ENCODE results near the gene TMPRSS7.

Gene TMPRSS7

DNA sequence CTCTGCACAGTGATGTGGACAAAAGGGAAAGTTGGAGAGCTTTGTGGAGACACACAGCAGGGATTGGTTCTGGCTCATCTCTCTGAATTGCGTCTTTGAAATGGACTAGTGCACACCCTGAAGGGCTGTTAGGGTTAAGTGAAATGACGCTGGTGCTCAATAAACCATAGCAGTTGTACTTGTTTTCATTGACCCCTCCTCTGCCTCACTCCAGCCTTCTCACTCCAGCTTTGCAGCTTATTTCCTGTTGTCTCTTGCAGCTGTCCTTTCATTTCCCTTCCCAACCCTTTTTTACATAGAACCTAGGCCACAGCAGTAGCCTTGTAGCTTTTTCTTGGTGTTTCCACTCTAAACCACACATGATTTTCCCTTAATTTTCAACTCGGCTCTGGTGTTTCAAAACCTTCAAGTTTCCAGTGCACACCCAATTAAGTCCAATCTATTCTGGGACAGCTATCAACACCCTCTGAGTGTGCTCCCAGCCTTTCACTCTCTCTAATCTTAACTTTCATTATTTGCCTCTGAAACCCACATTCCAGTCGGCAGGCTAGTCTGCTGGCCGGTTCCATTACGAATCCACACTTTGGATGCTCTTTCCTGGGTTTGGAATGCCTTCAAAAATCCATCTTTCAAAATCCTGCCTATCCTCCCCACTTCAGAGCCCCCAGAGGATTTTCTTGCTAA is 58.1 kb downstream of the TMPRSS7 start:
- H3K4me1 ChIP-seq (ENCODE audit: control insufficient read depth, insufficient read depth, low read length), result peaks cover 50% of the 10 kb centered on the region
- H3K27me3 ChIP-seq (ENCODE audit: control insufficient read depth, insufficient read depth, low read length), result no peaks in the 10 kb centered on the region
- no peaks in the 10 kb centered on the region for H3K9me3 ChIP-seq (ENCODE audit: control insufficient read depth, low read length)
- H3K9ac ChIP-seq (ENCODE audit: low read length), result peak overlapping the region; percentile 31
- H3K4me3 ChIP-seq (ENCODE audit: low read length), result peak overlapping the region; percentile 2
- H3K36me3 ChIP-seq (ENCODE audit: control insufficient read depth, insufficient read depth, low read length), result no peaks in the 10 kb centered on the region

DNA sequence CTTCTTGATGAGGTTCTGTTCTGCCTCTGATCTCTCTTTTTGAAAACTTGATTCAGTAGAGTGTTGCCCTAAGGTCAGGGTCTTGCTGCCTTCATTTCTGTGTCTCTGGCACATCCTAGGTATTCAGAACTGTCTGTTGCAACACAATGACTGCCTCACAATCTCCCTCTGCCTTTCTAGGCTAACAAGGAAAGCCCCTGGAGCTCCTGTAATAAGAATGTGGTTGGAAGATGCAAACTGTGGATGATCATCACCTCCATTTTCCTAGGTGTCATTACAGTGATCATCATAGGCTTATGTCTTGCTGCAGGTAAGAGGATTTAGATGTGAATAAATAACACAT is 58.6 kb downstream of the TMPRSS7 start:
- Histone ChIP-seq H3K36me3 (ENCODE audit: control insufficient read depth, insufficient read depth, low read length) (no peaks in the 10 kb centered on the region), H3K4me3 (ENCODE audit: low read length) (peak overlapping the region; percentile 2), H3K9me3 (ENCODE audit: control insufficient read depth, low read length) (no peaks in the 10 kb centered on the region), H3K9ac (ENCODE audit: low read length) (peak overlapping the region; percentile 31), H3K27me3 (ENCODE audit: control insufficient read depth, insufficient read depth, low read length) (no peaks in the 10 kb centered on the region), H3K4me1 (ENCODE audit: control insufficient read depth, insufficient read depth, low read length) (peaks cover 53% of the 10 kb centered on the region)

DNA sequence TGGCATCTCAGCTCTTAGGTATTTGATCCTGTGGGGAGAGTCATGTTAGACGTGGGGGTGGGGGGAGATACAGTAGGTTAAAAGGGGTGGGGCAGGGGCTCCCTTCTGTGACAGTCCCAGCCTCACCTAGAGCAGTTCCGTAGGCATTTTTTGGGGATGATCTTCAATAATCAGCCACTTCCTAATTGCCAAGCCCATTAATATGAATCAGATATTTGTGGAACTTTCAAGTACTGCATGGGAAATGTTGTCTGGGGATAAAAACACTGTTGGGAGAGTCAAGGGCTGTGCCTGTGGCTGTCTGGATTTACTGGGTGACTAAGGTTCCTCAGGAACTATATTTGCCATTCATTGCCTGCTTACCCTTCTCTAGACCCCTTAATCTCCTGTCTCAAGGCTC is 61.2 kb downstream of the TMPRSS7 start:
- H3K4me1 ChIP-seq (ENCODE audit: control insufficient read depth, insufficient read depth, low read length), result peaks cover 41% of the 10 kb centered on the region

DNA sequence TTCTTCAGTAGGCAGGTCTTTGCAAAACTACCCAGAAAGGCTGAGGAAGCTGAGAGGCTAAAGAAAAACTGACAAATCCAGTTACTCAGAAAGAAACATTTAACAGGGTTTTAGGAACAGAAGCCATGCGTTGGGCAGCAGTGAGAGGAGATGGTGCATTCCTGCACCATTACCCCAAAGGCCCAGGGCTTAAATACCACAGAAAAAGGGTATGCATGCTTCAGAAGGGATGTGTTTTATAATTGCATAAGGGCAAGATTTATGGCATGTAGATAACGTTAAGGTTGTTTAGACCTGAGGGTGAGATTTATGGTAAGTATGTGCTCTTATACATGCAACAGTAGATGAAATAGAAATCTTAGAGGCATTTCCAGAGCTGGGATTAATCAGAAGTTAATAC is 61.6 kb downstream of the TMPRSS7 start:
- Histone ChIP-seq H3K9ac (ENCODE audit: low read length) (no peak overlapping the region), H3K36me3 (ENCODE audit: control insufficient read depth, insufficient read depth, low read length) (no peaks in the 10 kb centered on the region), H3K9me3 (ENCODE audit: control insufficient read depth, low read length) (no peaks in the 10 kb centered on the region), H3K27me3 (ENCODE audit: control insufficient read depth, insufficient read depth, low read length) (no peaks in the 10 kb centered on the region), H3K4me1 (ENCODE audit: control insufficient read depth, insufficient read depth, low read length) (peaks cover 36% of the 10 kb centered on the region), H3K4me3 (ENCODE audit: low read length) (no peak overlapping the region)

More for the DNA sequence above, 61.2 kb downstream of the TMPRSS7 start:
- Histone ChIP-seq H3K9ac (ENCODE audit: low read length) (no peak overlapping the region), H3K4me3 (ENCODE audit: low read length) (no peak overlapping the region), H3K9me3 (ENCODE audit: control insufficient read depth, low read length) (no peaks in the 10 kb centered on the region), H3K27me3 (ENCODE audit: control insufficient read depth, insufficient read depth, low read length) (no peaks in the 10 kb centered on the region), H3K36me3 (ENCODE audit: control insufficient read depth, insufficient read depth, low read length) (no peaks in the 10 kb centered on the region)

DNA sequence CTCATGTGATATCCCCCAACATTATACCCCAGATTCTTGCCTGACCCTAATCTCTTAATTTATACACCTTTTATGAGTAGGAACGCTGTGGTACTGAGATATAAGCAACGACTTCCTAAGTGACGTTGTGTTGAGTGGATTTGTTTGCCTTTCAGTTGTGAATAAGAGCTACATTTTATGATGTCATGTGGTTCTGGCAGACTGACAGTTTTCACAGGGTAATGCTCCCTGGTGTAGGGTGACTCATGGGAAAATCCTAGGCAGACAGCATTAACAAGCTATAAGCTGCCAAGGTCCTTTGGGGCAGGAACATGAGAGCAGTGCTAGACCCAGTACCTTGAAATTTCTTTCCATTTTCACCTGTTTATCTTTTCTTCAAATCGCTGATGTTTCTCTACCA is 62.8 kb downstream of the TMPRSS7 start:
- no peaks in the 10 kb centered on the region for H3K36me3 ChIP-seq (ENCODE audit: control insufficient read depth, insufficient read depth, low read length)
- no peaks in the 10 kb centered on the region for H3K9me3 ChIP-seq (ENCODE audit: control insufficient read depth, low read length)
- no peak overlapping the region for H3K9ac ChIP-seq (ENCODE audit: low read length)
- H3K4me1 ChIP-seq (ENCODE audit: control insufficient read depth, insufficient read depth, low read length), result peaks cover 26% of the 10 kb centered on the region
- no peak overlapping the region for H3K4me3 ChIP-seq (ENCODE audit: low read length)
- H3K27me3 ChIP-seq (ENCODE audit: control insufficient read depth, insufficient read depth, low read length), result no peaks in the 10 kb centered on the region

DNA sequence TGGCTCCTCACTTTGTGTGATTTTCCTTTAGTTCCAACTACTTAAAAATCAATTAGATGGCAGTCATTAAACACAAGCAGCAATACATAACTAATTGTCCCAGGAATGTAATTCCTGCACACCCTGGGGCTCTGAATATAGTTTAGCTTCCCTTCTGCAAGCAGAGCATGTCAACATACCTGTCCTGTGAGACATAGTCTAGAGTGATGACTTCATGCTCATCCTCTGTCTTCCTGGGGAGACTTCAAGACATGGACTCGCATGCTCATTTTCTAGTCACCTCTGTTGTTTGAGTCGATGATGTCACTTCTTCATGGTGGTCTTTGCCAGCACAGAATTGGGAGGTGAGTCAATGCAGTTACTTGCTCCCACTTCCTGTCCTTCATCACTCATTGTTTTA is 67.4 kb downstream of the TMPRSS7 start:
- Histone ChIP-seq H3K36me3 (ENCODE audit: control insufficient read depth, insufficient read depth, low read length) (peaks cover 5% of the 10 kb centered on the region), H3K9me3 (ENCODE audit: control insufficient read depth, low read length) (no peaks in the 10 kb centered on the region), H3K4me1 (ENCODE audit: control insufficient read depth, insufficient read depth, low read length) (peaks cover 10% of the 10 kb centered on the region), H3K27me3 (ENCODE audit: control insufficient read depth, insufficient read depth, low read length) (no peaks in the 10 kb centered on the region), H3K4me3 (ENCODE audit: low read length) (no peak overlapping the region), H3K9ac (ENCODE audit: low read length) (no peak overlapping the region)

DNA sequence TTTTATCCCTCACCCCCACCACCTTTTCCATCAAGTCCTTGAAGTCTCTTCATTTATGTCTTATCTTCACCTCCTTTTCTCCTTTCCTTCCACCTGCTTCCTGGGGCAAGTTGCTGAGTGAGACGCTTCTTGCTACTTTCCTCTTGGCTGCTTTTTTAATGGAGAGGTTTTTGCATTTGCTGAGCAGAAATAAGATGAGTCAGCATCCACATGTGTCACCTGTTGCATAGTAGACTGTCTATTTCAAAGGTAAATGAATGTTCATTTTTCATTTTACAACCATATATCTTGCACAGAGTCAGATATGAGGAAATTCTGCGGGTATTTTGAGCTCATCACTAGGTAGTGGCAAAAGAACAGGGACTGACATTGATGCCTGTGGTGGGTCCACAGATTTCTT is 70.2 kb downstream of the TMPRSS7 start:
- Histone ChIP-seq H3K9me3 (ENCODE audit: control insufficient read depth, low read length) (no peaks in the 10 kb centered on the region), H3K4me3 (ENCODE audit: low read length) (no peak overlapping the region), H3K4me1 (ENCODE audit: control insufficient read depth, insufficient read depth, low read length) (no peaks in the 10 kb centered on the region), H3K27me3 (ENCODE audit: control insufficient read depth, insufficient read depth, low read length) (no peaks in the 10 kb centered on the region), H3K9ac (ENCODE audit: low read length) (no peak overlapping the region), H3K36me3 (ENCODE audit: control insufficient read depth, insufficient read depth, low read length) (peaks cover 5% of the 10 kb centered on the region)

DNA sequence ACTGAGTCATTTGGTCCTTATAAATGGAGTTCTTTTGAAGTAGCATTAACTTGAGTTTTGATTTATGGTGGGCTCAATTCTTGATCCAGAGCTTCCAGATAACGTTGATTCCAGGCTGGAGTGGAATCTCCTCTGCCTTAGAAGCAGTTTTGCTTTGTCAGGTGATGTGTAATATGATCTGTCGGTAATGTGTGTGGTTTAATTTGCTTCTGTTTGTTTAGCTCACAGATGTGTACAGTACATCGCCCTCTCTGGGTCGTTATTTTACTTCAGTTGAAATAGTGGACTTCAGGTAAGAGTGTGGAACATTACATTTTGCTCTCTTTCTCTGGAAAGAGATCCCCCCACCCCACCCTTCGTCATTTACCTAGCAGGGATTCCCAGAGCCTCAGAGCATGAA is 74.8 kb downstream of the TMPRSS7 start:
- H3K9me3 ChIP-seq (ENCODE audit: control insufficient read depth, low read length), result no peaks in the 10 kb centered on the region
- H3K4me3 ChIP-seq (ENCODE audit: low read length), result no peak overlapping the region
- H3K9ac ChIP-seq (ENCODE audit: low read length), result no peak overlapping the region
- H3K36me3 ChIP-seq (ENCODE audit: control insufficient read depth, insufficient read depth, low read length), result no peaks in the 10 kb centered on the region
- H3K4me1 ChIP-seq (ENCODE audit: control insufficient read depth, insufficient read depth, low read length), result no peaks in the 10 kb centered on the region
- H3K27me3 ChIP-seq (ENCODE audit: control insufficient read depth, insufficient read depth, low read length), result no peaks in the 10 kb centered on the region

DNA sequence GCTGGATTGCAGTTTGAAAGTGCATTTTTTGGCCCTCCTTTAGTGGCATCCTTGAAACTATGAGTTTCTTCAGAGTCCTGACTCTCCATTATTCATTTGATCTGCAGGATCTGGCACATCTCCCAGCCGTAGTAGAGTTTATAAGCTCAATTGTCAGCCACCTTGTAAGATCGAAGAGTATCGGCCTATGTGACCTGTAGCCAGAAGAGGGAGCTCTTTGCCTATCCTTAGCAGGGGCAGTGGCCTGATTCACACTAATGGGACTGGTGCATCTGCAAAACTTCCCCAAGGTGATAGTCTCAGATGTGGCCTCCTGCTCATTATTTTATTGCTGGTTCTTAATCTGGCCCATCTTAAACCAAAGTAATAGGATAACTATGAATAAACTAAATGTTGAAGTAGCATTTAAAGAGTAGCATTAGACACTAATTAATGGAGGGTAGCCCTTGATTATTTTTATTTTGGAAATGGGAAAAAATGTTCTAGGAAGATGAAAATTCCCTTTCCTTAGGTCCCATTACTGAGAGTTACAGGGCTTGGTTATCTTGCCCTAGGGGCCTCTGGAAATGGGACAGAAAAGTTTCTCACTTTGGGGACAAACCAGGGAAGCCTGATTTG is 77.4 kb downstream of the TMPRSS7 start:
- H3K36me3 ChIP-seq (ENCODE audit: control insufficient read depth, insufficient read depth, low read length), result peaks cover 2% of the 10 kb centered on the region
- H3K27me3 ChIP-seq (ENCODE audit: control insufficient read depth, insufficient read depth, low read length), result no peaks in the 10 kb centered on the region
- no peak overlapping the region for H3K4me3 ChIP-seq (ENCODE audit: low read length)
- no peaks in the 10 kb centered on the region for H3K9me3 ChIP-seq (ENCODE audit: control insufficient read depth, low read length)
- no peak overlapping the region for H3K9ac ChIP-seq (ENCODE audit: low read length)
- no peaks in the 10 kb centered on the region for H3K4me1 ChIP-seq (ENCODE audit: control insufficient read depth, insufficient read depth, low read length)

DNA sequence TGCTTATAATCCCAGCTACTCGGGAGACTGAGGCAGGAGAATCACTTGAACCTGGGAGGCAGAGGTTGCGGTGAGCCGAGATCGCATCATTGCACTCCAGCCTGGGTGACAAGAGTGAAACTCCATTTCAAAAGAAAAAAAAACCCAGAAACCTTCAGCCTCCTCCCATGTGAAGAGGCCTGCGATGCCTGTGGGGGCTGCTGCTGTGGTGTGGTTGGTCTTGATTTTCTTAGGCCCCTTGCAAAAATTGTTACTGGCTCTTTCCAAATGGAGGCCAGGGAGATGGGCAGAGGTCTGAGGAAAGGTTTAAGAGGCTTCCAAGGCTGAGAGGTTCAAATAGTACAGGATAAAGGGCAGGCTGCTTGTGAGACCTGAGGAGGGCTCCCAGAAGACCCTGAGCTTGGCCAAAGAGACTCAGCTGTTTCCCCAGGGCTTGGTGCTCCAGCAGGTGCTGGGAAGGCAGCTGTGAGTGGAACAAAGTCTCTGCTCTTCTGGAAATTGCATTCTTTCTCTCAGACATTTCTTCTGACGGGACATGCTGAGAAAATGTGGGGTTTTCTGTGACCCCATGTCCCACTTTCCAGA is 80.1 kb downstream of the TMPRSS7 start:
- peaks cover 4% of the 10 kb centered on the region for H3K36me3 ChIP-seq (ENCODE audit: control insufficient read depth, insufficient read depth, low read length)
- no peak overlapping the region for H3K4me3 ChIP-seq (ENCODE audit: low read length)

DNA sequence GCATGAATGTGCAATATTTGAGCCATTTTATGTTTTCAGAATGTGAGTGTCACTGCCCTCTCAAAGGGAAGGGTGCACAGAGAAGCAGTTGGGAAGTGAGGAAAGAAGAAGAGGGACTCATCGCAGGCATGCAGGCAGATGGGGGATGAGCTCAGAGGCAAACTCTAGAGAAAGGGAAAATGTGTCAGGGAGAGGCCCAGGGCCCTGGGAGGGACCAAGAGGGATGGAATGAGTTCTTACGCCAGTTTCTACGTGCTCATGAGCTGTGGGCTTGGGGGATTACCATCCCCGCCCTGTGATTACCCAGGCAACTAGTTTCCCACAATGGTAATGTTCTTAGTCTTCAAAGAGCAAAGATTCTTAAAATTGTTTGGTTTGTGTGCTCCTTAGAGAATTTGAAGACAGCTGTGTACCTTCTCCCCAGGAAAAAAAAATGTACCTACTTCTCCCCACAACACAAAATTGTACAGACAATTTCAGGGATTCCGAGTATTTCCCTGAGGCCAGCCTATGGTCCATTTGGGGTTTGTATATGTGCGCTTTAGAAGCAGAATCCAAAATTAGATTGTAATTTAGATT is 80.7 kb downstream of the TMPRSS7 start:
- Histone ChIP-seq H3K4me1 (ENCODE audit: control insufficient read depth, insufficient read depth, low read length) (no peaks in the 10 kb centered on the region), H3K27me3 (ENCODE audit: control insufficient read depth, insufficient read depth, low read length) (no peaks in the 10 kb centered on the region), H3K36me3 (ENCODE audit: control insufficient read depth, insufficient read depth, low read length) (peaks cover 4% of the 10 kb centered on the region), H3K9ac (ENCODE audit: low read length) (no peak overlapping the region), H3K9me3 (ENCODE audit: control insufficient read depth, low read length) (no peaks in the 10 kb centered on the region), H3K4me3 (ENCODE audit: low read length) (no peak overlapping the region)

More for the DNA sequence above, 80.1 kb downstream of the TMPRSS7 start:
- Histone ChIP-seq H3K27me3 (ENCODE audit: control insufficient read depth, insufficient read depth, low read length) (no peaks in the 10 kb centered on the region), H3K9ac (ENCODE audit: low read length) (no peak overlapping the region), H3K4me1 (ENCODE audit: control insufficient read depth, insufficient read depth, low read length) (no peaks in the 10 kb centered on the region), H3K9me3 (ENCODE audit: control insufficient read depth, low read length) (no peaks in the 10 kb centered on the region)

DNA sequence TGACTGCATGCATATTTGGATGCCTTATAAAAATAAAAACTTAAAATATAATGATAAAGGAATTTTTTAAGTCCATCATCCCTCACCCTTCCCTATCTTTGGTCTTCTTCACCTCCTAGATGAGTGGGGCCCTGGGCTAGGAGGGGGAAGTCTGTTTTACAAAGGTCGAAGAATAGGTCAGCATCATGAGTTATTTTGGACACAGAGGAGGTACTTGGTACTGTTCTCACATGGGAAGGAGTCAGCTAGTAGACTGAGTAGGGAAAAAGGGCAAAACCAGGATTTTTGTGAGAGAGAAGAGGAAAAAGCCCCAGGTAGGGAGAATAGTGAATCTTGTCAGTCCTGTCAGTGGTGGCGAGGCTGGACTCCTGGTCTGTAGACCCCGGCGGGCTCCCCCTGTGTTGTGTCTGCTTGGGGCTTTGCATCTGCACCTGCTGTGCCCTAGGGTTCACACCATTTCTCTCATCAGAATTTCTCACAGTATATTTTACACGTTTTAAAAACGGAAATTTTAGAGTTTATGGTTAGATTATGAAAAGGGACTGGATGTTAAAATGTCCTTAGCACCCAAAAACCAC is 81.4 kb downstream of the TMPRSS7 start:
- no peak overlapping the region for H3K4me3 ChIP-seq (ENCODE audit: low read length)
- H3K9ac ChIP-seq (ENCODE audit: low read length), result no peak overlapping the region
- no peaks in the 10 kb centered on the region for H3K9me3 ChIP-seq (ENCODE audit: control insufficient read depth, low read length)
- H3K27me3 ChIP-seq (ENCODE audit: control insufficient read depth, insufficient read depth, low read length), result no peaks in the 10 kb centered on the region
- no peaks in the 10 kb centered on the region for H3K4me1 ChIP-seq (ENCODE audit: control insufficient read depth, insufficient read depth, low read length)
- H3K36me3 ChIP-seq (ENCODE audit: control insufficient read depth, insufficient read depth, low read length), result peaks cover 4% of the 10 kb centered on the region
